VCaP (cell line): Measurements from ENCODE around the gene C1GALT1C1L.

ENCODE experiments used
- H3K27ac ChIP-seq: fragments of 450-650 bp; 2 replicates; pipeline ENCODE4 v1.5.1; 2017
- TF ChIP-seq, protein P1 (sequence below): fragments of 450-650 bp; conservative IDR thresholded peaks from 2 replicates; pipeline ENCODE4 v1.5.1; 2017; ENCODE audit warnings: mild to moderate bottlenecking, moderate library complexity

Gene C1GALT1C1L

DNA sequence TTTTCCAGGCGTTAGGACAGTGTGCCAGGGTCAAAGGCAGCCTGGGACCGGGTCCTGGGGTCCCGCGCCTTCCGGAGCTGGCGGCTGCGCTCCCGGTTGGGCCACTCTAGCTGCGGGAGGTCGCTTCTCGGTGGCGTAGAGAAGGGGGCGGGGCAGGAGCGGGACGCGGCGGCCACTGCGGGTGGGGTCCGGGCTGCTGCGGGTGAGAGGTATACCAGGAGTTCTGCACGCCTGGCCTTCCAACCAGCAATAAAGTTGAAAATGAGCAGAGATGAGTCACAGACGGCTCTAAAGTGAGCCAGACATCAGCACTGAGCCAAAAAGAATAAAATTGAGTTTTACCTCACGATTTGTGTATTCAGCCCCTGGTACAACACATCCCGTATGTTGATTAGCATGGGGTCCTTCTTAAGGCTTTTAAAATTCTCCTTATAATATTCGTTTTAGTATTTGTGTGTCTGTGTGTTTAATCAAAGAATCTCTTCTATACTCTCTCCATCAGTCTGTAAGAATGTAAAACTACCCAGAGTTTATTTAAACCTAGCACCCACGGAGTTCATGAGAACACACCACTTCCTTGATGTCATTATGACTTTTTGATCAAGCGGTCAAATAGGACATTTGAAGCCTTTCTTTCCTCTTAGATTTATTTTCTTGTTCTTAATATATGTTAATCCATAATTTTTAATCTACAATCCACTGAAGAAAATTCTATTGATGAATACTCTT is at the start of gene C1GALT1C1L:
Gene C1GALT1C1L, minus strand, starts transcription at position 108 of the 729 bp plus-strand sequence. Its CDS starts 107 bp downstream, at position 1.
- H3K27ac ChIP-seq: peak within 1 kb of the TSS; percentile 29
- TF ChIP-seq, protein P1, sequence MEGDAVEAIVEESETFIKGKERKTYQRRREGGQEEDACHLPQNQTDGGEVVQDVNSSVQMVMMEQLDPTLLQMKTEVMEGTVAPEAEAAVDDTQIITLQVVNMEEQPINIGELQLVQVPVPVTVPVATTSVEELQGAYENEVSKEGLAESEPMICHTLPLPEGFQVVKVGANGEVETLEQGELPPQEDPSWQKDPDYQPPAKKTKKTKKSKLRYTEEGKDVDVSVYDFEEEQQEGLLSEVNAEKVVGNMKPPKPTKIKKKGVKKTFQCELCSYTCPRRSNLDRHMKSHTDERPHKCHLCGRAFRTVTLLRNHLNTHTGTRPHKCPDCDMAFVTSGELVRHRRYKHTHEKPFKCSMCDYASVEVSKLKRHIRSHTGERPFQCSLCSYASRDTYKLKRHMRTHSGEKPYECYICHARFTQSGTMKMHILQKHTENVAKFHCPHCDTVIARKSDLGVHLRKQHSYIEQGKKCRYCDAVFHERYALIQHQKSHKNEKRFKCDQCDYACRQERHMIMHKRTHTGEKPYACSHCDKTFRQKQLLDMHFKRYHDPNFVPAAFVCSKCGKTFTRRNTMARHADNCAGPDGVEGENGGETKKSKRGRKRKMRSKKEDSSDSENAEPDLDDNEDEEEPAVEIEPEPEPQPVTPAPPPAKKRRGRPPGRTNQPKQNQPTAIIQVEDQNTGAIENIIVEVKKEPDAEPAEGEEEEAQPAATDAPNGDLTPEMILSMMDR: no peak

GRCh38 chr2:43725711-43726246 is 49.5 kb upstream of the C1GALT1C1L start:
- no peak overlapping the region for H3K27ac ChIP-seq
- TF ChIP-seq, protein P1: no peak

- H3K27ac ChIP-seq: no peak overlapping the region
- TF ChIP-seq, protein P1: no peak
Observed at GRCh38 chr2:43724728-43725526, 48.7 kb upstream of the C1GALT1C1L start.

- H3K27ac ChIP-seq: no peak overlapping the region
Observed at GRCh38 chr2:43718530-43719124, 42.4 kb upstream of the C1GALT1C1L start.

GRCh38 chr2:43717322-43717721 is 41.1 kb upstream of the C1GALT1C1L start:
- no peak overlapping the region for H3K27ac ChIP-seq

More at GRCh38 chr2:43718530-43719124, 42.4 kb upstream of the C1GALT1C1L start:
- TF ChIP-seq, protein P1: no peak

DNA sequence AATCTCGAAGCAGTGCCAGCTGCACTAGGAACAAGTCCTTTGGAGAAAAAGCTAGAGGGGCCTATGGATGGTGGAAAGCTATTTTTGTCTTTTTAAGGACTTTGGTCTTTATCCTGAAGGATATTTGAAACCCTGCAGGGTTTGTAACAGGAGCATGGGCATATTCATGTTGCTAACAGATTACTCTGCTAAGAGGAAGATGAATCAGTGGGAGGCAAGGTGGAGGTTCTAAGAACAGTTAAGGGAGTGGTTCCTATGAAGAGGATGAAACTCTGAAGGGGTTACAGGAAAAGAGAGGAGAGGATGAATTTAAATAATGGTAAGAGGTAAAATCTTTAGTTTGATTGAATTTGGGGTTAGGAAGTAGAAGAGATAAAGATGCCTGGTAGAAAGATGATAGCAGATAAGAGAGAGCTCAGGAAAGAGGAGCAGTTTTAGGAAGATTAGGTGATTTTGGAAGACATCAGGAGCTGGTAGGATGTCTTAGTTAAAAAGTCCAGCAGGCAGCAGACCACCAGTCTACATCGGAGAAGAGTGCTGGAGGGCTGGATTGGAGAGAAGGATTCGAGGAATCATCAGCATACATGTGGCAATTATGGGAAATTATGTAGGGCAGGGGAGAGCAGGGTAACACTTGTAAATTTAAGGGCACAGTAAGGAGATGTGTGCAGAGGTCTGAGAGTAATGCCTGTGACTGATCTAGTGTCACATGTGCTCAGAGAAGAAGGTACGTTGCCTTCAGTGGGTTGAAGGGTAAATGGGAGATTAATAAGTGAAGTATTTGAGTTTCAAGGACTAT is 39.3 kb upstream of the C1GALT1C1L start:
- no peak overlapping the region for H3K27ac ChIP-seq
- TF ChIP-seq, protein P1: no peak

More at GRCh38 chr2:43717322-43717721, 41.1 kb upstream of the C1GALT1C1L start:
- TF ChIP-seq, protein P1: no peak
